ENCODE data around the gene ADCY7.

Gene ADCY7

DNA sequence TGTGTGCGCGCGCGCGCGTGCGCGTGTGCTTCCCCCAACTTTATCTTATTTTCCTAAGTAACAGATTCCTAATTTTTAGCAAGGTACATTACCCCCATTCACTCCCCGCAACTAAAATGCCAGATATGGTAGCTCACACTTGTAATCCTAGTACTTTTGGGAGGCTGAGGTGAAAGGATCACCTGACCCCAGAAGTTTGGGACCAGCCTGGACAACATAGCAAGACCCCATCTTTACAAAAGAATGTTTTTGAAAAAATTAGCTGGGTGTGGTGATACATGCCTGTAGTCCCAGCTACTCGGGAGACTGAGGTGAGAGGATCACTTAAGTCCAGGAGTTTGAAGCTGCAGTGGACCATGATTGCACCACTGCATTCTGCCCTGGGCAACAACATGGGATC lies 97.3 kb downstream of the ADCY7 start:
- no peak overlapping the region for H3K27ac Mint-ChIP-seq
- DNase-seq (no peak), ATAC-seq (no peak)
- H3K4me3 Mint-ChIP-seq = no peak overlapping the region
- no peaks in the 10 kb centered on the region for H3K27me3 Mint-ChIP-seq
- peaks cover 66% of the 10 kb centered on the region for H3K4me1 Mint-ChIP-seq
- no peaks in the 10 kb centered on the region for H3K9me3 Mint-ChIP-seq

DNA sequence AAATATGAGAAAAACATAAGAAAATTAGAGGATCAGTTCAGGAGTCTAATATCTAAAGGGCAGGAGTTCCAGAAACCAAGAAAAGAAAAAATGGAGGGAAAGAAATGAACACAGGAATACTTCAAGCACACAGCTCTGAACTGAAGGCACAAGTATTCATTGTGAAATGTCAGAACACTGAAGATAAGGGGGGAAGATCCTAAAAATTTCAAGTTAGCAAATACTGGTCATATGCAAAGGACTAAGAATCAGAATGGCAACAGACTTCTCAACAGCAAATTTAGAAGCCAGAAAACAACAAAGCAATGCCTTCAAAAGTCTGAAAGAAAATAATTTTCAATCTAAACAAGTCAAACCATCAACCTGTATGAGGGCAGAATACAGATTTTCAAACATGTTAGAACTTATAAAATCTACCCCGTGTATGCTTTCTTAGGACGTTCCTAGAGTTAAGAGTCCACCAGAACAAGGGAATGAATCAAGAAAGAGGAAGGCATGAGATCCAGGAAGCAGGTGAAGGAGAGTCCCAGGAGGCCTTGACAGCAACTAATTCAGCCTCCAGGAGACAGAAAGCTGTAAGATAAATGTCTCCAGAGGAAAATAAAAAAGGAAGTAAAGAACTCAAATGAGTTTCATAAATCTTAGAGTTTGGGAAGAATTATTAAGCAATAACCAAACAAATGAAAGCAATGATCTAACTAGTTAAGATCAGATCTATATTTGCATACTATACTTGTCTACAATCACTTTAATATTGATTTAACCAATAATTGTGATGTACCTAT lies 99.6 kb downstream of the ADCY7 start:
- Mint-ChIP-seq H3K9me3 (no peaks in the 10 kb centered on the region), H3K27me3 (no peaks in the 10 kb centered on the region), H3K27ac (no peak overlapping the region), H3K4me3 (peak overlapping the region; percentile 0 to 52), H3K4me1 (peaks cover 55% of the 10 kb centered on the region)
- ATAC-seq = no peak
- no peak for DNase-seq
